NCI-H510A (cell line): Measurements from ENCODE around the gene TMCC3.
A peak's percentile ranks its signal among the peaks of the same experiment; 100 is the strongest.
"Not testable (repeated sequence)": the region's sequence is repeated elsewhere in the genome, so short reads cannot be mapped to it uniquely, and the experiment has no call there.

ENCODE experiments used
- DNase-seq: peaks from one replicate; lab custom pipeline; 2025; lab: John Stamatoyannopoulos, UW

Gene TMCC3

DNA sequence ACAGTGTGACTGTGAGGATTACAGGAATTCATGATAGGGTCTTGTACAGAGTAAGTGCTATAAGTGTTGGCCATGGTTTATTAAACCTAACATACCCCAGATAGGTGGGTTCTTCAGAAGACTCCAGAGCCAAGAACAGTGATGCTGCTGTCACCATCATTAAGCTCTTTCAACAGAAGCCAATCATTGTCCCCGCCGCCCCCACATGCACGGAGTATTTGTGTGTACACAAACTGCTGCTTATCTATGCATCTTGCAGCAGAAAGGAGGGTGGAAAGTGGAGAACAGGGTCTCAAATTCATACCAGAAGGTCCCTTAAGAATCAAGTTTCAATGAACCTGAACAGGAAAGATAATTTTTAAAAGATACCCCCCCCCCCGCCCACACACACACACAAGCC is 51.2 kb downstream of the TMCC3 start:
- no peak for DNase-seq

DNA sequence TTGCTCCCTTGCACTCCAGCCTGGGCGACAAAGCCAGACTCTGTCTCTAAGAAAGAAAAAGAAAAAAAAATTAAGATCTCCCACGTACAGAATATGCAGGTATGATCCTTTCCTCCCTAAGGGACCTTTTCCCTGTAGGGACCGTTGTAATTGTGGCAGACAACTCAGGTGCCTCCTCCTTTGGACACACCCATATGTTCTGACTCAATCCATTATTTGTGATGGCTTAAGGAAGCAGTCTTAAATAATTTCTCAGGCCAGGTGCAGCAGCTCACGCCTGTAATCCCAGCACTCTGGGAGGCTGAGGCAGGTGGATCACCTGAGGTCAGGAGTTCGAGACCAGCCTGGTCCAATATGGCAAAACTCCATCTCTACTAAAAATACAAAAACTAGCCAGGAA is 53.1 kb downstream of the TMCC3 start:
- DNase-seq: no peak

GRCh38 chr12:94596596-94596995 is 53.8 kb downstream of the TMCC3 start:
- peak; percentile 57 for DNase-seq

GRCh38 chr12:94595152-94595551 is 55.2 kb downstream of the TMCC3 start:
- no peak for DNase-seq

DNA sequence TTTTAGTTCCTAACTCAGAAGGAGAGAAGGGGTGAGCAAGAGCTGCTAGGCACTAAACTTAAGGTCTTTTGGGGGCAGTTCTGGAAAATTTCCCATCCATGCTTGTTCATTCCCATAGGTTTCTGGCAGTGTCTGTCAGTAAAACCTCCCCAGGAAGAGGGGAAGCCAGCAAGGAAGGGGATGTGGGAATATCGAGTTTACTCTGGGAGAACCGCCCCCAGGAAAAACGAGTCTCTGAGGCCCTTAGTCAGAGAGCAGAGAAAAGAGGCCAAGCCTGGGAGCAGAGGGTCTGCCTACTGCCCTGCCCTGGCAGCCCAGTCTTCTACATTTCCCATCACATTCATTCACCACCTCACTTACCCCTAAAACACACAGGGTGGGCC is 55.9 kb downstream of the TMCC3 start:
- DNase-seq: no peak

DNA sequence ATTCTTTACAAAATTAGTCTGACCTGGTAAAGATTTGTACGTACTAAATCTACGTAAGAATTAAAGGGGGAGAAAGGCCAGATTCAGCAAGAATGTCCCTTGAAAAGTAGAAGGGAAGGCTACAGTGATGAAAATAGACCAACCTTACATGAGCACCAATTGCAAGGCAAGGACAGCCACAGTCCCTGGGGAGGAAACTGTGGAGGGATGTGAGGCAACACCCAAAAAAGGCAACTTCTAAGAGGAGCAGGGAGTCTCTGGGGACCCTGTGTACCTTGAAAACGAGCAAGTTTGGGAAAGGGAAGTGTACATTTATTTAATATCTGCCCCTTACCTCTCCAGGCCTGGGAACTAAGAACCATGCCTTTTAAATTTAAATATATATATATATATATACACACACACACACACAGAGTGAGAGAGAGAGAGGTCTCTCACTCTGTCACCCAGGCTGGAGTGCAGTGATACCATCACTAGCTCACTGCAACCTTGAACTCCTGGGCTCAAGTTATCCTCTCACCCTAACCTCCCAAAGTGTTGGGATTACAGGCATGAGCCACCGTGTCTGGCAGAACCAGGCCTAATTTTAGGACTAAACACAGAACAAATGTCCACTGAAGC is 56.4 kb downstream of the TMCC3 start:
- DNase-seq: no peak

- DNase-seq: not testable (repeated sequence)
Observed at GRCh38 chr12:94592723-94593122, 57.6 kb downstream of the TMCC3 start.

GRCh38 chr12:94592080-94592479 is 58.3 kb downstream of the TMCC3 start:
- no peak for DNase-seq

DNA sequence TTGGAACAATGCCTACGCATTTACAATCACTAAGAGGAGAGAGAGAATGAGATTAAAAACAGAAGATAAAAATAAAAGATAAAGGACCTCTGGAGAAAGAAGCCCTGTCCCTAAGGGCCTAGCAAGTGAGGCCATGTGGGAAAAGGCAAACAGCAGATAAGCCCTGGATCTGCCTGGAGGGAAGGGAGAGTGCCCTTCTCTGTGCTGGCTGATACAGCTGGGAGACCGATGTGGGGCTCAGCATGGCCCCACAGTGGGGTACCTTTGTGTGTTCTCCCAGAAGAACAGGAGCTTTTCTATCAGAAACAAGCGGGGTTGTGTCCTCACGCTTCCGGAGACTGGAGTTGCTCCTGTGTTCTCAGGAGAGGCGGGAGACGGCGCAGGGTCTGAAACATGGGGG is 59.9 kb downstream of the TMCC3 start:
- DNase-seq: no peak

DNA sequence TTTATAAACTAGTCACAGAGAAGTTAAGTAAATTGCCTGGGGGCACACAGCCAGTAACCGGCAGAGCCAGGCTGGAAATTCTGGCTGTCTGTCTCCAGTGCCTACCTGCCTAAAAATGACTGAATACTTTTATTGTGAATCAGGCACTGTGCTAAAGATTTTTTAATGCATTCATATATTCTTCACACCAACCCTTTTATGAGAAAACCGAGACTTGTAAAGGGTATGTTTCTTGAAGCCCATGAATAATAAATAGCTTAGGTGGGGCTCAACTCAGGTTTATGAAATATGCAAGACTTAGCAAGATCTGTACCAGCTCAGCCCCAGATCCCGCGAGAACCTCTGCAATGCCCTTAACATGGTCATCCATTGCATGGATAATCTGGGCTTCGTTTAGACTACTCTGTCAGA is 60.8 kb downstream of the TMCC3 start:
- no peak for DNase-seq

- no peak for DNase-seq
Observed at GRCh38 chr12:94588346-94588745, 62.0 kb downstream of the TMCC3 start.

GRCh38 chr12:94587266-94588241 is 62.8 kb downstream of the TMCC3 start:
- DNase-seq: no peak

- no peak for DNase-seq
Observed at GRCh38 chr12:94586589-94587259, 63.6 kb downstream of the TMCC3 start.

DNA sequence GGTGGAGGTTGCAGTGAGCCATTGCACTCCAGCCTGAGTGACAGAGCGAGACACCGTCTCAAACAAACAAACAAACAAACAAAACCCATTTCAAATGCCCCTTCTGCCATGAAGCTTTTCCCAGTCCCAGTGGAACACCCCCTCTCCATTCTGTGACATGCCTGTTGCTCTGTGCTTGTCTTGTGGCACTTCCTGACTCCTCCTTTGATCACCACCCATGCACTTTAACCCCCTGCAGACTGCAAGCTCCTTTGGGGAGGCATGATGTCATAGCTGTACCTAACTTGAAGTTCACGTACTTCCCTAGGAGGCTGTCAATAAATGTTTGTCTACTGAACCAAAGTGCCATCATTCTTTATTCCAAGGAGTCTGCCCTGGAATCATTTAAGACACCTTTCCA is 64.7 kb downstream of the TMCC3 start:
- DNase-seq: no peak

DNA sequence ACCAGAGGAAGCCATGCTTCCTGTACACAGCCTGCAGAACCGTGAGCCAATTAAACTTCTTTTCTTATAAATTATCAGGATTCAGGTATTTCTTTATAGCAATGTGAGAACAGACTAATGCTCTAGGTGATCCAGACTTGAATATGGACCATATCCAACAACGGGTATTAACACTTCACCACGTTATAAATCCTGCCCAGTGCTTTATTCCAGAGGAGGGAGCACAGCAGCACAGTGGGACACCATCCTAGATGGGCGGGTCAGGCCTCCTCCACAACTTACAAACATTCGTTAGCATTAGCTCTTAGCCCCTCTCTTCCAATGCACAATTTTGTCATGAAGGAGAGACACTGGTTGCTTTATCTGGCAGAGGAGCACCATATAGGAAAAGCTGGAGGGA is 66.0 kb downstream of the TMCC3 start:
- no peak for DNase-seq

DNA sequence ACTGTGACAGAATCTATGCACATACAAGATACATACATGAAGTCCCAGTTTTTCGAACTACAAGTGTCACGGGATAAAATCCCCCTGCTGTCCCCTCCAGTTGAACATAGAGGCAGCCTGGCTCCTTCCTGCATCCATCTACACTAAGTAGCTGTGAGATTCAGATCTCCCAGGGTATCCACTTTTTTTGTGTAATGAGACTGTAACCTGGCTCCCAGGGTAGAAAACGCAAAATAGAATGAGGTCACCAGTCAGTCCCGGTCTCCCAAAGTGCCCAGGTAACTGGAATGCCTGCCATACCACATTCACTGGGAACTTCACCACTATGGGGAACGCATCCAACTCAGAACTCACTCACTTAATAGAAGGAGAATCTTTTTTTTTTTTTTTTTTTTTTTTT is 67.8 kb downstream of the TMCC3 start:
- no peak for DNase-seq

- DNase-seq: no peak
Observed at GRCh38 chr12:94575645-94576403, 74.5 kb downstream of the TMCC3 start.

- no peak for DNase-seq
Observed at GRCh38 chr12:94575024-94575423, 75.3 kb downstream of the TMCC3 start.

DNA sequence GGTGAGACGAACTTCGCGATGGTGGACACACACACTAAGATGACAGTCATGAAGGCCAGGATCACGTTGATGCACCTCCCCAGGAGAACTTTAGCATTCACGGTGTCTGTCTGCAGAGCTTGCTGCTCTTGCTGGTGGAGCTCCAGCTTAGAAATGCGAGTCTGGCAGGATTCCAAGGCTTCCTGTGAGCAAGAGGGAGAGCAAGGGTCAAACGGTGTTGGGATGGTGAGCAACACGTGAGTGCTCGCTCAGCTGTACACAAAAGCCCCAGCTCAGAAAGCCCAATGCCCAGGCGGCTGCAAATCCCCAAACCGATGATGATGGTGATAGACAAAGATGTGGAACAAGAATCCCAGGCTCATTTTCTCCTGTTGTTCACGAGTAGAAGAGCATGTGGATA is 78.8 kb downstream of the TMCC3 start:
- DNase-seq: peak; percentile 36

DNA sequence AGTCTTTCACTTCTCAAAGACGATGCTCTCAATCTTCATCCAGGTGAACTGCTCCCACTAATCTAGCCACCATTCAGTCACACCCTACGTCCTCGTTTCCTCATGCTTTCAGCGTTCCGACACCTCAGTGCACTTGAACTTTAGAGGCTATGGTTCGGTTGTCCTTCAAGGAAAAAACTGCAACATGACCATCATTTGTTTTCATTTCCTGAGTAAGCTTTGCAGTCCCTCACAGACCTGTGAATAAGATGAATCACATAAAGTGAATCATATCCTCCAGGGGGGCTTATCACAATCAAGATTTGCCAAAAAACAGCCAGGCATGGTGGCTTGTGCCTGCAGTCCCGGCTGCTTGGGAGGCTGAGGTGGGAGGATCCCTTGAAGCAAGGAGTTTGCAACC is 80.2 kb downstream of the TMCC3 start:
- no peak for DNase-seq

DNA sequence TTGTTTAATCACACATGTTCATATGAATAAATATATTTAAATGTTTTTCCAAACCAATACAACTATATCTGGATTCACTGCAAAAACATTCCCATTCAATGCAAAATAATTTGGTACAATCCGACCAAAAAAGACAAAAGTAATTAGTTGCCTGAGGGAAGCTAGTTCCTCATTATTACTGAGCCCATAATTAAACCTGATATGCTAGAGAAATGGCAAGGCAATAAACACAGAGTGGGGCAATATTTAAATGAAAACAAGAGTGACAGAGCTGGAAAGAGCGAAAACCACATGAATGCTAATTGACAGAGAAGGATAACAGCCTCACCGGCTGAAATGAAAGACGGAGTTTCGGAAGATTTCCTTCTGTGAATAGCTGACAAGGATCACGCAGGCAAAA is 82.6 kb downstream of the TMCC3 start:
- DNase-seq: no peak

GRCh38 chr12:94566345-94566744 is 84.0 kb downstream of the TMCC3 start:
- DNase-seq: no peak
